ENCODE data around the gene FLNB.

FLNB gene

DNA sequence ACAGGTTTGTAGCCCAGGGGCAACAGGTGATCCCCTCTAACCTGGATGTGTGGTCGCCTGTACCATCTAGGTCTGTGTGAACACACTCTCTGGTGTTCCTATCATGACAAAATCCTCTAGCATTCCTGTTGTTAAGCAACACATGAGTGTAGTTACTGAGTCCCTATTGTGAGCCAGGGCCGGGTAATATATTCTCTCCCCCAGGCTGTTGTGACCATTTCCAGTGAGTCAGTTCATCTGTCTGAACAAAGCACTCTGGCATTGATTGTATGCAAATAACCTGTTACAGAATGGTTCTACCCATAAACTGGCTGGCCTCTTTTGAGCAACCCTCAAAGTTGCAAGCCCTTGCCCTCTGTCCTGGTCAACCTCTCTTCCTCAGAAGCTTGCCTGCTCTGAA lies 2.6 kb upstream of the FLNB start:
- no peaks in the 10 kb centered on the region for H4K20me1 ChIP-seq (ENCODE audit: insufficient read depth, low read length, poor library complexity, severe bottlenecking)
- H3K27me3 ChIP-seq (ENCODE audit: insufficient read depth, low read length, poor library complexity, severe bottlenecking) = no peaks in the 10 kb centered on the region
- no peaks in the 10 kb centered on the region for H3K9me2 ChIP-seq (replicated peaks; ENCODE audit: low read depth, low read length)
- H3K4me1 ChIP-seq (ENCODE audit: insufficient read depth, low read length, poor library complexity, severe bottlenecking) = peaks cover 18% of the 10 kb centered on the region
- no peak overlapping the region for H3K9ac ChIP-seq (ENCODE audit: low read depth, low read length, poor library complexity, severe bottlenecking)
- no peaks in the 10 kb centered on the region for H3K36me3 ChIP-seq (ENCODE audit: insufficient read depth, low read length)
- H2AFZ ChIP-seq (ENCODE audit: low read length) = no peak overlapping the region
- TF ChIP-seq, protein P1, sequence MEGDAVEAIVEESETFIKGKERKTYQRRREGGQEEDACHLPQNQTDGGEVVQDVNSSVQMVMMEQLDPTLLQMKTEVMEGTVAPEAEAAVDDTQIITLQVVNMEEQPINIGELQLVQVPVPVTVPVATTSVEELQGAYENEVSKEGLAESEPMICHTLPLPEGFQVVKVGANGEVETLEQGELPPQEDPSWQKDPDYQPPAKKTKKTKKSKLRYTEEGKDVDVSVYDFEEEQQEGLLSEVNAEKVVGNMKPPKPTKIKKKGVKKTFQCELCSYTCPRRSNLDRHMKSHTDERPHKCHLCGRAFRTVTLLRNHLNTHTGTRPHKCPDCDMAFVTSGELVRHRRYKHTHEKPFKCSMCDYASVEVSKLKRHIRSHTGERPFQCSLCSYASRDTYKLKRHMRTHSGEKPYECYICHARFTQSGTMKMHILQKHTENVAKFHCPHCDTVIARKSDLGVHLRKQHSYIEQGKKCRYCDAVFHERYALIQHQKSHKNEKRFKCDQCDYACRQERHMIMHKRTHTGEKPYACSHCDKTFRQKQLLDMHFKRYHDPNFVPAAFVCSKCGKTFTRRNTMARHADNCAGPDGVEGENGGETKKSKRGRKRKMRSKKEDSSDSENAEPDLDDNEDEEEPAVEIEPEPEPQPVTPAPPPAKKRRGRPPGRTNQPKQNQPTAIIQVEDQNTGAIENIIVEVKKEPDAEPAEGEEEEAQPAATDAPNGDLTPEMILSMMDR (conservative IDR thresholded peaks at IDR 0.05; ENCODE audit: low read length) = no peak
- no peak for TF ChIP-seq EZH2phosphoT487 (IDR thresholded peaks at IDR 0.05; ENCODE audit: borderline replicate concordance)
- no peaks in the 10 kb centered on the region for H3F3A ChIP-seq (ENCODE audit: low read depth)
- peaks cover 24% of the 10 kb centered on the region for H3K79me2 ChIP-seq (ENCODE audit: insufficient read depth, low read length)
- H3K4me2 ChIP-seq (ENCODE audit: low read depth, low read length, poor library complexity, severe bottlenecking) = no peak overlapping the region
- no peak overlapping the region for H3K4me3 ChIP-seq (ENCODE audit: low read length, poor library complexity, severe bottlenecking)
- H3K9me3 ChIP-seq (ENCODE audit: insufficient read depth, low read depth, low read length) = no peaks in the 10 kb centered on the region

DNA sequence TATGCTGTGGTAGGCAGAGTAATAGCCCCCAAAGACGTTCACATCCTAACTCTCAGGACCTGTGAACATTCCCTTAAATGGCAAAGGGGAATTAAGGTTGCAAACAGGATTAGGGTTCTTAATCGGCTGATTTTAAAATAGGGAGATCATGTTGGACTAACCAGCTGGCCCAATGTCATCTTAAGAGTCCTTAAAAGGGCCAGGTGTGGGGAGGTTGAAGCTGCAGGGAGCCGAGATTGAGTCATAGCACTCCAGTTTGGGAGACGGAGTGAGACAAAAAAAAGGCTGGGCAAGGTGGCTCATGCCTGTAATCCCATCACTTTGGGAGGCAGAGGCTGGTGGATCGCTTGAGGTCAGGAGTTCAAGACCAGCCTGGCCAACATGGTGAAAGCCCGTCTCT lies 1.6 kb upstream of the FLNB start:
- TF ChIP-seq EZH2phosphoT487 (IDR thresholded peaks at IDR 0.05; ENCODE audit: borderline replicate concordance) = no peak
- TF ChIP-seq, protein P1 (conservative IDR thresholded peaks at IDR 0.05; ENCODE audit: low read length) = no peak
- no peaks in the 10 kb centered on the region for H4K20me1 ChIP-seq (ENCODE audit: insufficient read depth, low read length, poor library complexity, severe bottlenecking)
- H3K9me3 ChIP-seq (ENCODE audit: insufficient read depth, low read depth, low read length) = no peaks in the 10 kb centered on the region
- no peaks in the 10 kb centered on the region for H3K9me2 ChIP-seq (replicated peaks; ENCODE audit: low read depth, low read length)
- H3K36me3 ChIP-seq (ENCODE audit: insufficient read depth, low read length) = no peaks in the 10 kb centered on the region
- peaks cover 32% of the 10 kb centered on the region for H3K79me2 ChIP-seq (ENCODE audit: insufficient read depth, low read length)
- no peaks in the 10 kb centered on the region for H3K27me3 ChIP-seq (ENCODE audit: insufficient read depth, low read length, poor library complexity, severe bottlenecking)
- H2AFZ ChIP-seq (ENCODE audit: low read length) = no peak overlapping the region
- no peak overlapping the region for H3K9ac ChIP-seq (ENCODE audit: low read depth, low read length, poor library complexity, severe bottlenecking)
- H3K4me2 ChIP-seq (ENCODE audit: low read depth, low read length, poor library complexity, severe bottlenecking) = no peak overlapping the region
- H3F3A ChIP-seq (ENCODE audit: low read depth) = no peaks in the 10 kb centered on the region
- peaks cover 24% of the 10 kb centered on the region for H3K4me1 ChIP-seq (ENCODE audit: insufficient read depth, low read length, poor library complexity, severe bottlenecking)
- no peak overlapping the region for H3K4me3 ChIP-seq (ENCODE audit: low read length, poor library complexity, severe bottlenecking)

DNA sequence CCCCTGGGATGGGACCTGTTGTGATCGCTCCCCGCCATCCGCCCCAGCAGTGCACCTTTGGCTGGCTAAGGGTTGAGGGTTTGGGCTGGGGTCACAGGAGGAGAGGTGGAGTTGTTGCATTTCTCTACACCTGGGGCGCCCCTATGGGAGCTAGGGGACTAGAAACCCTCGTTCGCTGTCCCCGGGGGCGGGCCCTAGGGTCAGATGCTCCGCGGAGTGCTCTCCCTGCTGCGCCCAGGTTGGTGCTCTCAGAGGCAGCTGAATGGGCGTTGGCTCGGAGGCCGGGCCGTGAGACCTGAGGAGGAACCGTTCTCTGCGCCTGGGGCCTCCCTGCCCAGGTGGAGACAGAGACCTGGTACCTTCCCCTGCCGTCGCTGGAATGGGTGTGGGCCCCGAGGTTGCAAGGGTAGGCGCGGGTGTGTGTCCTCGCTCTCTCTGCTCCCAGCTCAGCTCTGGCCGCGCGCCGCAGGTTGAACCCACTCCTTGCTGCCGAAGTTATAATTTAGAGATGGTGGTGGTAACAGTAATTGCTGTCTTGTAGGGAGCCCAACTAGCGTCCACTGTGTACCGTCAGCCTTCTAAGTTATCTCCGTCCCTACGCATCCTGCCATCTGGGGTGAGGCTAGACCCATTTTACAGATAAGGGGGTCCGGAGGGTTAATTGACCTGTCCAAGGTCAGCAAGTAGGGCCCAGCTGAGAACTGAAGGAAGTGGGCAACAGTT lies 965 bp downstream of the FLNB start:
- peak overlapping the region; percentile 92 for H3K4me2 ChIP-seq (ENCODE audit: low read depth, low read length, poor library complexity, severe bottlenecking)
- no peaks in the 10 kb centered on the region for H3K9me3 ChIP-seq (ENCODE audit: insufficient read depth, low read depth, low read length)
- H2AFZ ChIP-seq (ENCODE audit: low read length) = peak overlapping the region; percentile 93
- H3K4me1 ChIP-seq (ENCODE audit: insufficient read depth, low read length, poor library complexity, severe bottlenecking) = peaks cover 42% of the 10 kb centered on the region
- H3K27me3 ChIP-seq (ENCODE audit: insufficient read depth, low read length, poor library complexity, severe bottlenecking) = no peaks in the 10 kb centered on the region
- H3K9me2 ChIP-seq (replicated peaks; ENCODE audit: low read depth, low read length) = no peaks in the 10 kb centered on the region
- no peaks in the 10 kb centered on the region for H4K20me1 ChIP-seq (ENCODE audit: insufficient read depth, low read length, poor library complexity, severe bottlenecking)
- H3K36me3 ChIP-seq (ENCODE audit: insufficient read depth, low read length) = no peaks in the 10 kb centered on the region
- no peaks in the 10 kb centered on the region for H3F3A ChIP-seq (ENCODE audit: low read depth)
- peak overlapping the region; percentile 86 for H3K9ac ChIP-seq (ENCODE audit: low read depth, low read length, poor library complexity, severe bottlenecking)
- peak overlapping the region; percentile 90 for H3K4me3 ChIP-seq (ENCODE audit: low read length, poor library complexity, severe bottlenecking)
- no peak for TF ChIP-seq EZH2phosphoT487 (IDR thresholded peaks at IDR 0.05; ENCODE audit: borderline replicate concordance)
- TF ChIP-seq, protein P1 (conservative IDR thresholded peaks at IDR 0.05; ENCODE audit: low read length) = no peak
- peaks cover 39% of the 10 kb centered on the region for H3K79me2 ChIP-seq (ENCODE audit: insufficient read depth, low read length)

All from Loucy (cell line).